ENCODE data around the gene TSEN15.
"Not testable (repeated sequence)": the region's sequence is repeated elsewhere in the genome, so short reads cannot be mapped to it uniquely, and the experiment has no call there.

Gene TSEN15

GRCh38 chr1:184031409-184032107 lies 20.0 kb upstream of the TSEN15 start:
- DNase-seq, result no peak

- no peak for DNase-seq
Observed at GRCh38 chr1:184032306-184032929, 19.1 kb upstream of the TSEN15 start.

- DNase-seq, result no peak
Observed at GRCh38 chr1:184032930-184033418, 18.6 kb upstream of the TSEN15 start.

- no peak for DNase-seq
Observed at GRCh38 chr1:184033711-184034167, 17.8 kb upstream of the TSEN15 start.

- DNase-seq, result no peak
Observed at GRCh38 chr1:184034761-184035379, 16.7 kb upstream of the TSEN15 start.

- no peak for DNase-seq
Observed at GRCh38 chr1:184035719-184036516, 15.6 kb upstream of the TSEN15 start.

GRCh38 chr1:184036517-184036949 lies 15.0 kb upstream of the TSEN15 start:
- no peak for DNase-seq

GRCh38 chr1:184037849-184038591 lies 13.5 kb upstream of the TSEN15 start:
- DNase-seq, result no peak

- DNase-seq, result no peak
Observed at GRCh38 chr1:184039126-184039525, 12.4 kb upstream of the TSEN15 start.

- no peak for DNase-seq
Observed at GRCh38 chr1:184041731-184042130, 9.8 kb upstream of the TSEN15 start.

- DNase-seq, result not testable (repeated sequence)
Observed at GRCh38 chr1:184043315-184043714, 8.2 kb upstream of the TSEN15 start.

- no peak for DNase-seq
Observed at GRCh38 chr1:184044603-184045376, 6.7 kb upstream of the TSEN15 start.

- not testable (repeated sequence) for DNase-seq
Observed at GRCh38 chr1:184047541-184047940, 4.0 kb upstream of the TSEN15 start.

- no peak for DNase-seq
Observed at GRCh38 chr1:184048561-184049240, 2.8 kb upstream of the TSEN15 start.

GRCh38 chr1:184049291-184049690 lies 2.2 kb upstream of the TSEN15 start:
- no peak for DNase-seq

GRCh38 chr1:184049836-184050468 lies 1.6 kb upstream of the TSEN15 start:
- DNase-seq, result no peak

GRCh38 chr1:184050636-184051035 lies 894 bp upstream of the TSEN15 start:
- DNase-seq, result no peak

GRCh38 chr1:184051138-184051484 lies 419 bp upstream of the TSEN15 start:
- DNase-seq, result no peak

GRCh38 chr1:184052194-184052559 lies 647 bp downstream of the TSEN15 start:
- DNase-seq, result no peak

GRCh38 chr1:184052750-184053149 lies 1.2 kb downstream of the TSEN15 start:
- no peak for DNase-seq

- no peak for DNase-seq
Observed at GRCh38 chr1:184053881-184054280, 2.4 kb downstream of the TSEN15 start.
